Gastrocnemius medialis (tissue), 4 donors: ENCODE data around the gene AP3M1.

ENCODE experiments used
- POLR2A ChIP-seq, 2 donors: fragments of 450-650 bp; IDR thresholded peaks; one replicate each; pipeline ENCODE4 v1.6.1; 2017; ENCODE audit warnings: antibody characterized with exemption in 2 of 2, mild to moderate bottlenecking in 2 of 2, moderate library complexity in 2 of 2
- TF ChIP-seq, protein P1 (sequence below), 5 experiments: fragments of 450-650 bp in 3 of 5; fragments of 200-600 bp in 2 of 5; sonication (generic) in 2 of 5; IDR thresholded peaks in 4 of 5; conservative IDR thresholded peaks in 1 of 5; 1 replicate in 4 of 5; 2 replicates in 1 of 5; pipeline ENCODE4 v1.5.1; 2016 to 2019; ENCODE audit warnings: antibody characterized with exemption in 5 of 5, mild to moderate bottlenecking in 3 of 5, moderate library complexity in 3 of 5

- TF ChIP-seq, protein P1, sequence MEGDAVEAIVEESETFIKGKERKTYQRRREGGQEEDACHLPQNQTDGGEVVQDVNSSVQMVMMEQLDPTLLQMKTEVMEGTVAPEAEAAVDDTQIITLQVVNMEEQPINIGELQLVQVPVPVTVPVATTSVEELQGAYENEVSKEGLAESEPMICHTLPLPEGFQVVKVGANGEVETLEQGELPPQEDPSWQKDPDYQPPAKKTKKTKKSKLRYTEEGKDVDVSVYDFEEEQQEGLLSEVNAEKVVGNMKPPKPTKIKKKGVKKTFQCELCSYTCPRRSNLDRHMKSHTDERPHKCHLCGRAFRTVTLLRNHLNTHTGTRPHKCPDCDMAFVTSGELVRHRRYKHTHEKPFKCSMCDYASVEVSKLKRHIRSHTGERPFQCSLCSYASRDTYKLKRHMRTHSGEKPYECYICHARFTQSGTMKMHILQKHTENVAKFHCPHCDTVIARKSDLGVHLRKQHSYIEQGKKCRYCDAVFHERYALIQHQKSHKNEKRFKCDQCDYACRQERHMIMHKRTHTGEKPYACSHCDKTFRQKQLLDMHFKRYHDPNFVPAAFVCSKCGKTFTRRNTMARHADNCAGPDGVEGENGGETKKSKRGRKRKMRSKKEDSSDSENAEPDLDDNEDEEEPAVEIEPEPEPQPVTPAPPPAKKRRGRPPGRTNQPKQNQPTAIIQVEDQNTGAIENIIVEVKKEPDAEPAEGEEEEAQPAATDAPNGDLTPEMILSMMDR (IDR thresholded peaks at IDR 0.05 in 4 of 5, conservative IDR thresholded peaks at IDR 0.05 in 1 of 5), result no peak
- no peak for TF ChIP-seq POLR2A (IDR thresholded peaks at IDR 0.05)
These were observed 36.6 kb downstream of the AP3M1 start for GRCh38 chr10:74114041-74114448.
